PC-9 (cell line): ENCODE measurements around the gene FNDC3B. TPM values are rescaled to one million over a fixed set of nuclear protein-coding genes. Genes with fewer than 3 reads are reported as not detected.

Experiments used
- BruUV-seq: library from RNA; stranded (reverse); fragments of 400-500 nt; replicated peaks from 2 replicates; lab custom pipeline; 2021; lab: Mats Ljungman, UMichigan
- CTCF ChIA-PET: fragments of 300-600 bp; sonication (Branson Sonifier 250); formaldehyde crosslinking; loops from one replicate; lab custom pipeline; 2022; ENCODE audit warnings: antibody characterized with exemption; lab: Charles Lee
- POLR2A ChIA-PET: fragments of 300-600 bp; sonication (Branson Sonifier 250); formaldehyde crosslinking; loops from one replicate; lab custom pipeline; 2022; ENCODE audit warnings: antibody characterized with exemption; ENCODE audit not compliant: unreplicated experiment; lab: Charles Lee
- DNase-seq, 2 experiments: peaks; one replicate each; pipeline versions ENCODE4 v3.0.0 to v3.0.0-alpha.2; 2015 to 2022; ENCODE audit warnings: mixed read lengths in 1 of 2
- H2AFZ ChIP-seq: fragments of 200-600 bp; sonication (generic); 2 replicates; pipeline ENCODE4 v1.8.1; 2017; ENCODE audit warnings: antibody characterized with exemption
- H3F3A ChIP-seq: fragments of 200-600 bp; sonication (generic); 2 replicates; pipeline ENCODE4 v1.8.1; 2017; ENCODE audit warnings: antibody characterized with exemption, mild to moderate bottlenecking, low read depth; ENCODE audit not compliant: insufficient read depth
- H3K27ac ChIP-seq: fragments of 200-600 bp; sonication (generic); 2 replicates; pipeline ENCODE4 v1.6.1; 2016; ENCODE audit warnings: mixed run types
- H3K27me3 ChIP-seq: fragments of 200-600 bp; sonication (generic); 2 replicates; pipeline ENCODE4 v1.6.1; 2016; ENCODE audit warnings: low read depth, mixed run types; ENCODE audit not compliant: insufficient read depth
- H3K36me3 ChIP-seq: fragments of 200-600 bp; sonication (generic); 2 replicates; pipeline ENCODE4 v1.6.1; 2016; ENCODE audit warnings: low read depth, mixed run types
- H3K4me1 ChIP-seq: fragments of 200-600 bp; sonication (generic); replicated peaks from 2 replicates; pipeline ENCODE4 v1.6.1; 2016; ENCODE audit warnings: mixed run types; ENCODE audit not compliant: insufficient read depth
- H3K4me2 ChIP-seq: fragments of 200-600 bp; sonication (generic); 2 replicates; pipeline ENCODE4 v1.6.1; 2017; ENCODE audit warnings: mixed run types
- H3K4me3 ChIP-seq: fragments of 200-600 bp; sonication (generic); 2 replicates; pipeline ENCODE4 v1.6.1; 2016; ENCODE audit warnings: mixed run types
- H3K79me2 ChIP-seq: fragments of 200-600 bp; sonication (generic); 2 replicates; pipeline ENCODE4 v1.6.1; 2017; ENCODE audit warnings: low read depth, mixed run types
- H3K9me2 ChIP-seq: fragments of 200-600 bp; sonication (generic); 2 replicates; pipeline ENCODE4 v1.8.1; 2017; ENCODE audit warnings: mild to moderate bottlenecking; ENCODE audit not compliant: insufficient read depth
- H3K9me3 ChIP-seq: fragments of 200-600 bp; sonication (generic); 2 replicates; pipeline ENCODE4 v1.8.1; 2016; ENCODE audit warnings: low read depth; ENCODE audit not compliant: insufficient read depth
- H4K20me1 ChIP-seq: fragments of 200-600 bp; sonication (generic); 2 replicates; pipeline ENCODE4 v1.8.1; 2017; ENCODE audit not compliant: insufficient read depth
- EZH2 ChIP-seq: fragments of 200-600 bp; sonication (generic); IDR thresholded peaks from 2 replicates; pipeline ENCODE4 v1.8.0; 2017; ENCODE audit warnings: antibody characterized with exemption, low read depth
- intact Hi-C: fragments of 100-400 bp; cut with micrococcal nuclease; formaldehyde crosslinking; loops from one replicate; pipeline ENCODE4 v1.10.0; 2022; ENCODE audit not compliant: unreplicated experiment
- total RNA-seq: library from RNA; stranded (reverse); gene quantifications from 2 replicates; pipeline ENCODE4 v1.2.3, GENCODE V29; 2021
- TF ChIP-seq, protein P1 (sequence below): fragments of 200-600 bp; sonication (generic); conservative IDR thresholded peaks from 2 replicates; pipeline ENCODE4 v1.6.1; 2017; ENCODE audit warnings: mixed run types, antibody characterized with exemption, mild to moderate bottlenecking, moderate library complexity

Gene FNDC3B
- total RNA-seq, 1 experiment from 2014 or later: 106 TPM

DNA sequence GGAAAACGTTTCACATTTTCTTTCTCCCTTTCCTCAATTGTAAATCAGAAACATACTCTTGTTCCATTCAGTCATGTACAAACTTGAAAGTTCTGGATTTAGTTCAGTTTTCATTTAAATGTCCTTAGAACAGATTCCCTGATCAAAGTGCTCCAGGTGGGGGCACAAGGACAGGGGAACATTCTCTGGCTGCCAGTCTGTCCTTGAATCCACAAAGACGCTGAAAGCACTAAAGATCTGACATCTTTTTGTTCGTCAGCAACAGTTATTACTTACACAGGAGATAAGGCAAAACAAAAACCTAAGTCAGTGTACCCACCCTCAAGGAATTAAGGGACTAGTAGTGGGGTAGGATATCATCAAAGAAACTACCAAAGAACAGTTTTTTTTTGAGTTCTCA, 269.7 kb downstream of the FNDC3B start:
- BruUV-seq: no TSS peak

GRCh38 chr3:172309741-172310427, 270.5 kb downstream of the FNDC3B start:
- no peak overlapping the region for H2AFZ ChIP-seq
- TF ChIP-seq, protein P1, sequence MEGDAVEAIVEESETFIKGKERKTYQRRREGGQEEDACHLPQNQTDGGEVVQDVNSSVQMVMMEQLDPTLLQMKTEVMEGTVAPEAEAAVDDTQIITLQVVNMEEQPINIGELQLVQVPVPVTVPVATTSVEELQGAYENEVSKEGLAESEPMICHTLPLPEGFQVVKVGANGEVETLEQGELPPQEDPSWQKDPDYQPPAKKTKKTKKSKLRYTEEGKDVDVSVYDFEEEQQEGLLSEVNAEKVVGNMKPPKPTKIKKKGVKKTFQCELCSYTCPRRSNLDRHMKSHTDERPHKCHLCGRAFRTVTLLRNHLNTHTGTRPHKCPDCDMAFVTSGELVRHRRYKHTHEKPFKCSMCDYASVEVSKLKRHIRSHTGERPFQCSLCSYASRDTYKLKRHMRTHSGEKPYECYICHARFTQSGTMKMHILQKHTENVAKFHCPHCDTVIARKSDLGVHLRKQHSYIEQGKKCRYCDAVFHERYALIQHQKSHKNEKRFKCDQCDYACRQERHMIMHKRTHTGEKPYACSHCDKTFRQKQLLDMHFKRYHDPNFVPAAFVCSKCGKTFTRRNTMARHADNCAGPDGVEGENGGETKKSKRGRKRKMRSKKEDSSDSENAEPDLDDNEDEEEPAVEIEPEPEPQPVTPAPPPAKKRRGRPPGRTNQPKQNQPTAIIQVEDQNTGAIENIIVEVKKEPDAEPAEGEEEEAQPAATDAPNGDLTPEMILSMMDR: no peak
- TF ChIP-seq EZH2: no peak
- H3F3A ChIP-seq: peaks cover 75% of the 10 kb centered on the region
- no TSS peak for BruUV-seq
- POLR2A ChIA-PET: no interaction called here
- no peak for DNase-seq
- no peaks in the 10 kb centered on the region for H3K9me3 ChIP-seq
- no peak overlapping the region for H3K4me2 ChIP-seq
- peaks cover 48% of the 10 kb centered on the region for H3K4me1 ChIP-seq
- H4K20me1 ChIP-seq: no peaks in the 10 kb centered on the region; the same call in 1 of the 2 replicates
- H3K79me2 ChIP-seq: peaks cover 66% of the 10 kb centered on the region
- CTCF ChIA-PET: interaction anchor here (0.5 kb wide), 1 partner anchor 75 kb away, joined by 3 read pairs; no protein-coding TSS in a partner anchor
- H3K27ac ChIP-seq: peak overlapping the region; percentile 7; the same call in 1 of the 2 replicates
- intact Hi-C loops: loop anchor here (5.0 kb wide), 1 partner anchor 498 kb away; the partner anchor contains the start of gene PLD1
- no peaks in the 10 kb centered on the region for H3K27me3 ChIP-seq
- H3K4me3 ChIP-seq: no peak overlapping the region
- H3K36me3 ChIP-seq: peaks cover 89% of the 10 kb centered on the region
- no peaks in the 10 kb centered on the region for H3K9me2 ChIP-seq

More for the DNA sequence above, 269.7 kb downstream of the FNDC3B start:
- TF ChIP-seq EZH2: no peak
- TF ChIP-seq, protein P1: no peak
- Histone ChIP-seq H3K9me3 (no peaks in the 10 kb centered on the region), H3K27me3 (no peaks in the 10 kb centered on the region), H3K4me3 (no peak overlapping the region), H3K79me2 (peaks cover 64% of the 10 kb centered on the region), H3K36me3 (peaks cover 87% of the 10 kb centered on the region), H3K4me2 (no peak overlapping the region), H2AFZ (no peak overlapping the region), H3F3A (peaks cover 75% of the 10 kb centered on the region), H3K9me2 (no peaks in the 10 kb centered on the region), H3K4me1 (peaks cover 48% of the 10 kb centered on the region), H3K27ac (peak overlapping the region; percentile 6; the same call in 1 of the 2 replicates), H4K20me1 (no peaks in the 10 kb centered on the region)
- POLR2A ChIA-PET: no interaction called here
- no peak for DNase-seq
- intact Hi-C loops: loop anchor here (5.0 kb wide), 1 partner anchor 497 kb away; the partner anchor contains the start of gene PLD1
- CTCF ChIA-PET: interaction anchor here (0.5 kb wide), 1 partner anchor 76 kb away, joined by 3 read pairs; no protein-coding TSS in a partner anchor

GRCh38 chr3:172310428-172310760, 271.0 kb downstream of the FNDC3B start:
- no TSS peak for BruUV-seq
- H3K9me3 ChIP-seq: no peaks in the 10 kb centered on the region
- no peaks in the 10 kb centered on the region; the same call in 1 of the 2 replicates for H4K20me1 ChIP-seq
- intact Hi-C loops: no loop called here
- TF ChIP-seq EZH2: no peak
- TF ChIP-seq, protein P1: no peak
- H3K4me1 ChIP-seq: peaks cover 48% of the 10 kb centered on the region
- peaks cover 63% of the 10 kb centered on the region for H3K79me2 ChIP-seq
- H2AFZ ChIP-seq: no peak overlapping the region
- H3K27ac ChIP-seq: peak overlapping the region; percentile 7; the same call in 1 of the 2 replicates
- CTCF ChIA-PET: no interaction called here
- H3K4me3 ChIP-seq: no peak overlapping the region
- H3K9me2 ChIP-seq: no peaks in the 10 kb centered on the region
- DNase-seq: no peak
- H3F3A ChIP-seq: peaks cover 75% of the 10 kb centered on the region
- POLR2A ChIA-PET: no interaction called here
- H3K36me3 ChIP-seq: peaks cover 84% of the 10 kb centered on the region
- no peak overlapping the region for H3K4me2 ChIP-seq
- H3K27me3 ChIP-seq: no peaks in the 10 kb centered on the region
